Spleen (tissue), 7 donors: ENCODE data around the gene CFAP43.

Experiments used
- CTCF ChIP-seq, 11 experiments: fragments of 200-600 bp in 7 of 11; fragments of 450-650 bp in 4 of 11; sonication (generic) in 4 of 11; IDR thresholded peaks in 8 of 11; conservative IDR thresholded peaks in 3 of 11; 1 replicate in 7 of 11; 2 replicates in 4 of 11; pipeline versions ENCODE4 v1.4.0 to v1.8.0; 2016 to 2021; ENCODE audit warnings: antibody characterized with exemption in 11 of 11, inconsistent platforms in 4 of 11, mild to moderate bottlenecking in 1 of 11
- POLR2AphosphoS5 ChIP-seq, 3 donors: sonication (generic); formaldehyde crosslinking; IDR thresholded peaks; one replicate each; pipeline ENCODE4 v1.5.1; 2017; ENCODE audit warnings: antibody characterized with exemption in 3 of 3
- donor health status: DM: no; HTN: no; CAD: no; lungs with moderate emphysema.
- donor health status: DM: no; HTN: no; CAD: no.
- donor health status: DM: no; HTN: no; CAD: no.

GRCh38 chr10:104101902-104102301 is 130.3 kb downstream of the CFAP43 start:
- no peak for TF ChIP-seq CTCF (IDR thresholded peaks at IDR 0.05 in 8 of 11, conservative IDR thresholded peaks at IDR 0.05 in 3 of 11)
- no peak for TF ChIP-seq POLR2AphosphoS5 (IDR thresholded peaks at IDR 0.05)
